ENCODE measurements around the gene SLX9. TPM values are rescaled to one million over a fixed set of nuclear protein-coding genes. Genes with fewer than 3 reads are reported as not detected.
A peak's percentile ranks its signal among the peaks of the same experiment; 100 is the strongest.

The SLX9 gene
- total RNA-seq, 4 donors from 2014 or later, result 20.8 to 59.3 (median 27.6) TPM

DNA sequence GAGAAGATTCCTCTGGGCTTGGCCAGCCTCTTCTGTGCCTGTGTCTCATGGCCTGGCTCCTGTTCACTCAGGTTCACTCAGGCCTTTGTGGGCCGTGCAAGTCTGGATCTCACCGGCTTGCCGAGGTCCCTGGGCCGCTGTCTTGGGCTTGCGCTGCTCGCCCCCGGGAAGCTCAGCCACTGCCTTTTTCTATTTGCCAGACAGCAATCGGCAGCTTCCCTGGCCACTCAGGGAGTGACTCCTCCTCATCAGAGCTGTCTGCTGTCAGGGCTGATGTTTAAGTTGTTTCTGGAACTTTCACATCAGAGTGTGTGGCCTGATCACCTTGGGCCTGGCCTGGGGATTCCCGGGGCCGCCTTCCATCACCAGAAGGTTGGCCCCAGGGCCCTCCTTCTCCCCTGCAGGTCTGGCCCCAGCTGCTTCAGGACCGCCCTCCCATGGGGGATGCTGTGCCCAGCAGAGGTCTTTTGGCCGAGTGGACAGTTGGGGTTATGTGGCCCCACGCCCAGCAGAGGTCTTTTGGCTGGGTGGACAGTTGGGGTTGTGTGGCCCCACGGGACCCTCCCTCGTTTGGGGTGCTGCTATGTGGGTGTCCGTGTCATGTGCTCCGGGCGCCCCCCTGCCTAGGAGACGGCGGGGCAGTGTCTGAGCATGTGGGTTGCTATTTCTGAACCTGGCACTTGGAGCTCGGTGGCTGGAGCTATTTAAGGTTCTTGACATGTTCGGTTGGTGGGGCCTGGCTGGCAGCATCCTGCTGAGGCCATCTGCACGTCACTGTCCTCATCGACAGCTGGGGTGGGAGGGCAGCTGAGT, 12.5 kb downstream of the SLX9 start:
- H3K36me3 ChIP-seq, result peaks cover 0 to 40% (median 16%) of the 10 kb centered on the region in 4 donors
- no peaks in the 10 kb centered on the region for H3K9me3 ChIP-seq
- H3K4me1 ChIP-seq, result peaks cover 49 to 73% (median 60%) of the 10 kb centered on the region in 4 donors
- DNase-seq (ENCODE audit: extremely low spot score), result no peak
- peak overlapping the region; percentile 65 to 92 (median 84) for H3K27ac ChIP-seq (replicated peaks in 1 of 4)
- TF ChIP-seq CTCF (IDR thresholded peaks at IDR 0.05) (no peak), POLR2A (IDR thresholded peaks at IDR 0.05; ENCODE audit: low read depth) (no peak), POLR2AphosphoS5 (IDR thresholded peaks at IDR 0.05) (peak; percentile 35 to 75), EP300 (IDR thresholded peaks at IDR 0.05) (no peak)
- intact Hi-C loops (cut with DNase I), result no loop called here
- WGBS, result 76% methylated on average over 10 of the region's 24 CpGs
- no peak overlapping the region for H3K4me3 ChIP-seq
- H3K27me3 ChIP-seq, result no peaks in the 10 kb centered on the region

GRCh38 chr21:44952929-44953627, 13.2 kb downstream of the SLX9 start:
- Histone ChIP-seq H3K4me3 (no peak overlapping the region), H3K9me3 (no peaks in the 10 kb centered on the region), H3K27ac (replicated peaks in 1 of 4) (peak overlapping the region; percentile 65 to 92 (median 84)), H3K36me3 (peaks cover 0 to 35% (median 13%) of the 10 kb centered on the region in 4 donors), H3K27me3 (no peaks in the 10 kb centered on the region), H3K4me1 (peaks cover 53 to 81% (median 68%) of the 10 kb centered on the region in 4 donors)
- DNase-seq (ENCODE audit: extremely low spot score), result no peak
- 87% methylated on average over 9 of the region's 25 CpGs for WGBS
- intact Hi-C loops (cut with DNase I), result no loop called here
- no peak for TF ChIP-seq CTCF (IDR thresholded peaks at IDR 0.05)
- no peak for TF ChIP-seq POLR2AphosphoS5 (IDR thresholded peaks at IDR 0.05)
- no peak for TF ChIP-seq POLR2A (IDR thresholded peaks at IDR 0.05; ENCODE audit: low read depth)
- TF ChIP-seq EP300 (IDR thresholded peaks at IDR 0.05), result no peak

- intact Hi-C loops (cut with DNase I), result no loop called here
- no peak for TF ChIP-seq EP300 (IDR thresholded peaks at IDR 0.05)
- TF ChIP-seq CTCF (IDR thresholded peaks at IDR 0.05), result no peak
- TF ChIP-seq POLR2A (IDR thresholded peaks at IDR 0.05; ENCODE audit: low read depth), result no peak
- peaks cover 59 to 85% (median 73%) of the 10 kb centered on the region in 4 donors for H3K4me1 ChIP-seq
These were observed 13.8 kb downstream of the SLX9 start for GRCh38 chr21:44953628-44954021.

GRCh38 chr21:44954281-44954771, 14.5 kb downstream of the SLX9 start:
- H3K36me3 ChIP-seq, result peaks cover 0 to 22% (median 13%) of the 10 kb centered on the region in 4 donors
- H3K4me3 ChIP-seq, result no peak overlapping the region
- H3K27ac ChIP-seq (replicated peaks in 1 of 4), result peak overlapping the region; percentile 65 to 92 (median 84)
- no peaks in the 10 kb centered on the region for H3K9me3 ChIP-seq
- TF ChIP-seq EP300 (IDR thresholded peaks at IDR 0.05), result no peak
- no peak for TF ChIP-seq POLR2A (IDR thresholded peaks at IDR 0.05; ENCODE audit: low read depth)
- no peak for TF ChIP-seq POLR2AphosphoS5 (IDR thresholded peaks at IDR 0.05)
- no peak for TF ChIP-seq CTCF (IDR thresholded peaks at IDR 0.05)
- intact Hi-C loops (cut with DNase I), result no loop called here
- no peaks in the 10 kb centered on the region for H3K27me3 ChIP-seq
- 96% methylated on average over 15 of the region's 22 CpGs for WGBS
- H3K4me1 ChIP-seq, result peaks cover 64 to 85% (median 75%) of the 10 kb centered on the region in 4 donors
- DNase-seq (ENCODE audit: extremely low spot score), result no peak

More at GRCh38 chr21:44953628-44954021, 13.8 kb downstream of the SLX9 start:
- DNase-seq (ENCODE audit: extremely low spot score), result no peak
- Histone ChIP-seq H3K9me3 (no peaks in the 10 kb centered on the region), H3K27ac (replicated peaks in 1 of 4) (peak overlapping the region; percentile 65 to 92 (median 84)), H3K4me3 (no peak overlapping the region), H3K27me3 (no peaks in the 10 kb centered on the region), H3K36me3 (peaks cover 0 to 29% (median 13%) of the 10 kb centered on the region in 4 donors)
- 93% methylated on average over 9 of the region's 13 CpGs for WGBS

Data from esophagus muscularis mucosa (tissue), 4 donors.